Activated CD8-positive, alpha-beta T cell treated with anti-CD3 and anti-CD28 coated beads, Interleukin-2, amount 10 ng/mL, durations not matched to agents 7 days and 5 days (primary cell): Measurements from ENCODE around the gene PANX2. TPM values are rescaled to one million over a fixed set of nuclear protein-coding genes. Genes with fewer than 3 reads are reported as not detected.
"Not testable (repeated sequence)": the region's sequence is repeated elsewhere in the genome, so short reads cannot be mapped to it uniquely, and the experiment has no call there.

ENCODE experiments used
- ATAC-seq: fragments of 150-1000 bp; cut with Tn5 transposase; one replicate; pipeline ENCODE4 v1.10.0; 2021; ENCODE audit warnings: moderate library complexity
- CTCF ChIA-PET: fragments of 350-600 bp; sonication (Branson Sonifier 250); formaldehyde crosslinking; loops from one replicate; lab custom pipeline; 2021; ENCODE audit warnings: antibody characterized with exemption; lab: Charles Lee
- POLR2A ChIA-PET: fragments of 350-600 bp; sonication (Branson Sonifier 250); formaldehyde crosslinking; loops from one replicate; lab custom pipeline; 2021; ENCODE audit warnings: antibody characterized with exemption; lab: Charles Lee
- DNase-seq: peaks from one replicate; pipeline ENCODE4 v3.0.0-alpha.2; 2020
- H3K27ac Mint-ChIP-seq: one replicate; pipeline ENCODE4 v1.8.0; 2021; ENCODE audit warnings: mild to moderate bottlenecking, mixed read lengths
- H3K27me3 Mint-ChIP-seq: one replicate; pipeline ENCODE4 v1.8.0; 2021; ENCODE audit warnings: low read depth, mixed read lengths
- H3K36me3 Mint-ChIP-seq: one replicate; pipeline ENCODE4 v1.8.0; 2021; ENCODE audit warnings: low read depth, mixed read lengths
- H3K4me1 Mint-ChIP-seq: one replicate; pipeline ENCODE4 v1.8.0; 2021; ENCODE audit warnings: low read depth, mixed read lengths
- H3K4me3 Mint-ChIP-seq: one replicate; pipeline ENCODE4 v1.8.0; 2021; ENCODE audit warnings: mild to moderate bottlenecking, mixed read lengths
- H3K9me3 Mint-ChIP-seq: one replicate; pipeline ENCODE4 v1.8.0; 2022; ENCODE audit warnings: mixed read lengths; ENCODE audit not compliant: insufficient read depth
- total RNA-seq, 2 experiments: library from RNA; stranded (reverse); gene quantifications; one replicate each; pipeline ENCODE4 v1.2.3, GENCODE V29; 2021

PANX2 gene, protein sequence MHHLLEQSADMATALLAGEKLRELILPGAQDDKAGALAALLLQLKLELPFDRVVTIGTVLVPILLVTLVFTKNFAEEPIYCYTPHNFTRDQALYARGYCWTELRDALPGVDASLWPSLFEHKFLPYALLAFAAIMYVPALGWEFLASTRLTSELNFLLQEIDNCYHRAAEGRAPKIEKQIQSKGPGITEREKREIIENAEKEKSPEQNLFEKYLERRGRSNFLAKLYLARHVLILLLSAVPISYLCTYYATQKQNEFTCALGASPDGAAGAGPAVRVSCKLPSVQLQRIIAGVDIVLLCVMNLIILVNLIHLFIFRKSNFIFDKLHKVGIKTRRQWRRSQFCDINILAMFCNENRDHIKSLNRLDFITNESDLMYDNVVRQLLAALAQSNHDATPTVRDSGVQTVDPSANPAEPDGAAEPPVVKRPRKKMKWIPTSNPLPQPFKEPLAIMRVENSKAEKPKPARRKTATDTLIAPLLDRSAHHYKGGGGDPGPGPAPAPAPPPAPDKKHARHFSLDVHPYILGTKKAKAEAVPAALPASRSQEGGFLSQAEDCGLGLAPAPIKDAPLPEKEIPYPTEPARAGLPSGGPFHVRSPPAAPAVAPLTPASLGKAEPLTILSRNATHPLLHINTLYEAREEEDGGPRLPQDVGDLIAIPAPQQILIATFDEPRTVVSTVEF
- under 1 TPM in 1 of 2 experiments, not detected in 1; 0.10 TPM for total RNA-seq

DNA sequence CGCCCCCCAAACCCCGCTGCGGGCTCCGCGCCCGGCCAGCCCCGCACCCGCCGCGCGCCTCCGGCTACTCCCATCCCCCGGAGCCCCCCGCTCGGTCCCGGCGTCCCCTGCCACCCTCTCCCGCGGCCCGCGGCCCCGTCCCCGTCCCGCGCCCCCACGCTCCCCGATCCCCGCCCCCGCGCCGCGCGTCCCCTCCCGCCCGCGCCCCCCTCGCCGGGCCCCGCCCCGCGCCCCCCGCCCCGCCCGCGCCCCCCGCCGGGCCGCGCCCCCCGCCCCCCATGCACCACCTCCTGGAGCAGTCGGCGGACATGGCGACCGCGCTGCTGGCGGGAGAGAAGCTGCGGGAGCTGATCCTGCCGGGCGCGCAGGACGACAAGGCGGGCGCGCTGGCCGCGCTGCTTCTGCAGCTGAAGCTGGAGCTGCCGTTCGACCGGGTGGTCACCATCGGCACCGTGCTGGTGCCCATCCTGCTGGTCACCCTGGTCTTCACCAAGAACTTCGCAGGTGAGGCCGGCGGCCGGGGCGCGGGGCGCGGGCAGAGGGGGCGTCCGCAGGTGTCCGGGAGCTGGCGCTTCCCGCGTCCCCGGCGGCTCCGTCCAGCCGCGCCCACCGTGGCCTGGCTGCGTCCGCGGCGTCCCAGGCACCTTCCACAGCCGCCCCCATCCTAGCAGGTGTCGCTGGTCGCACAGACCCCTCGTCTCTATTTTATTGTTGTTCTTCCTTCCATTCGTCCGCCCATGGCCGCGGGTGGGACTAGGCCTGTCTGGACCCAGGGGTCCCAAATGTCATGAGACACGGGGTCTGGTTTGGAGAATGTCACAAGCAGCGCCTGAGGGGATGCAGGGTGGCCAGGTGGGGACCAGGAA, at the start of gene PANX2:
Gene PANX2 (plus strand): TSS at position 279 of the 866 bp plus-strand sequence. CDS start 0 bp downstream, at position 279.
- POLR2A ChIA-PET = interaction anchor here (1.0 to 1.5 kb wide), 2 partner anchors 12 to 20 kb away, joined by 4 to 9 read pairs; no protein-coding TSS in a partner anchor
- no peak within 1 kb of the TSS for H3K27ac Mint-ChIP-seq

DNA sequence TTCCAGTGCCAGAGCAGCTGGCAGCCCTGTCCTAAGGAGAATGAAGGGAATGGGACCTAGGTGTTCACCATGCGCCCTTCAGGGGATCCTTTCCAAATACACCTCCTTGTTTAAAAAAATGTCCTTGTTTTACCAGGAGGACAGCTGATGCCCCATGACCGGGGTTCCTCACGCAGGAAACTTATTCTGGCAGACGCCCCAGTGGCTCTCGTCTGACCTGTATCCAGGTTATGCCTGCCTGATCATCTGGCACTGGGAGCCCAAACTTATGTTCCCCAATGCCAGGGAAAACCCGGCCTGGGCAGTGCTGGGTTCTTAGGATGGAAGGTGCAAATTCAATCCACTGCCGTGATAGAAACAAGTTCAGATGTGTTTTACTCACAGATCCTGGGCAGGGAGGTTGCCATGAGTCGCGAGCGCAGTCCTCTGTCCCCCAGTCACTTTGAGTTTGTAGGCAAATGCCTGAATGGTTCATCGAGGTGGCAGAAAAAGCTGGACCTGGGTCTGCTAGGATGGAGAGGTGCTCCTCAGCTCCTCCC, 49.3 kb upstream of the PANX2 start:
- peaks cover 23% of the 10 kb centered on the region for H3K27me3 Mint-ChIP-seq
- ATAC-seq (no peak), DNase-seq (peak; percentile 6)
- H3K9me3 Mint-ChIP-seq = peaks cover 21% of the 10 kb centered on the region
- H3K4me1 Mint-ChIP-seq = no peaks in the 10 kb centered on the region
- POLR2A ChIA-PET = no interaction called here
- no peak overlapping the region for H3K27ac Mint-ChIP-seq
- peaks cover 4% of the 10 kb centered on the region for H3K36me3 Mint-ChIP-seq
- CTCF ChIA-PET = no interaction called here
- H3K4me3 Mint-ChIP-seq = no peak overlapping the region

More for the DNA sequence above, at the start of gene PANX2:
- H3K36me3 Mint-ChIP-seq = no peaks in the 10 kb centered on the region
- H3K27me3 Mint-ChIP-seq = peaks cover 33% of the 10 kb centered on the region
- DNase-seq (no peak), ATAC-seq (peak; percentile 16)
- peaks cover 4% of the 10 kb centered on the region for H3K4me1 Mint-ChIP-seq
- H3K9me3 Mint-ChIP-seq = no peaks in the 10 kb centered on the region
- peak within 1 kb of the TSS; percentile 66 for H3K4me3 Mint-ChIP-seq
- CTCF ChIA-PET = no interaction called here

GRCh38 chr22:50123119-50123518, 47.4 kb upstream of the PANX2 start:
- CTCF ChIA-PET = interaction anchor here (1.0 kb wide), 1 partner anchor 20 kb away, joined by 3 read pairs; no protein-coding TSS in a partner anchor
- ATAC-seq (no peak), DNase-seq (no peak)
- Mint-ChIP-seq H3K36me3 (peaks cover 4% of the 10 kb centered on the region), H3K27ac (no peak overlapping the region), H3K4me3 (no peak overlapping the region), H3K27me3 (peaks cover 27% of the 10 kb centered on the region), H3K9me3 (peaks cover 21% of the 10 kb centered on the region), H3K4me1 (no peaks in the 10 kb centered on the region)
- POLR2A ChIA-PET = no interaction called here

DNA sequence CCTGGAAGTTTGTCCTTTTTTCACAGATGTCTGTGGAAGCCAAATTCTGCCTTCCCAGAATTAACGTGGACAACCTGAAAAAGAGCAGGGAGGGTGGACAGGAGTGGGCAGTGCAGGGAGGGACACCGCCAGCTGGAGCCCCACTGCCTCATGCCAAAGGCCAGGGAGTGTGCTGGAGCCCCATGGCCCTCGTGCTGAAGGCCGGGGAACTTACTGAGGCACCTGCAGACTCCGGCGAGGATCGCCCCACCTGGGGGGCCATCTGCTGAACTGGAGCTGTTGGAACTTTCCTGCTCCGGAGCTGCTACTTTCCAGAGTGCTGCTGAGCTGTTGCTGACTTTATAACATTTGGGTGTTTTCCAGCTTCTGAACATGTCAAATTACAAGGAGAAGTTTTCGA, 45.5 kb upstream of the PANX2 start:
- no peak overlapping the region for H3K4me3 Mint-ChIP-seq
- no peak overlapping the region for H3K27ac Mint-ChIP-seq
- POLR2A ChIA-PET = interaction anchor here (0.6 kb wide), 1 partner anchor 106 kb away, joined by 3 read pairs; no protein-coding TSS in a partner anchor
- CTCF ChIA-PET = no interaction called here
- no peak for ATAC-seq
- H3K36me3 Mint-ChIP-seq = peaks cover 4% of the 10 kb centered on the region
- no peaks in the 10 kb centered on the region for H3K4me1 Mint-ChIP-seq
- peaks cover 26% of the 10 kb centered on the region for H3K27me3 Mint-ChIP-seq
- DNase-seq = no peak
- peaks cover 21% of the 10 kb centered on the region for H3K9me3 Mint-ChIP-seq

- Mint-ChIP-seq H3K4me1 (no peaks in the 10 kb centered on the region), H3K4me3 (no peak overlapping the region), H3K27ac (no peak overlapping the region), H3K9me3 (peaks cover 3% of the 10 kb centered on the region), H3K36me3 (peaks cover 2% of the 10 kb centered on the region), H3K27me3 (peaks cover 21% of the 10 kb centered on the region)
- DNase-seq (no peak), ATAC-seq (no peak)
- ChIA-PET POLR2A (no interaction called here), CTCF (interaction anchor here (0.9 to 1.4 kb wide), 2 partner anchors 20 to 44 kb away, joined by 3 to 7 read pairs; no protein-coding TSS in a partner anchor)
Measured at GRCh38 chr22:50129121-50129736, 41.3 kb upstream of the PANX2 start.

GRCh38 chr22:50131894-50132293, 38.6 kb upstream of the PANX2 start:
- no peak overlapping the region for H3K27ac Mint-ChIP-seq
- H3K4me1 Mint-ChIP-seq = no peaks in the 10 kb centered on the region
- peaks cover 23% of the 10 kb centered on the region for H3K27me3 Mint-ChIP-seq
- CTCF ChIA-PET = no interaction called here
- no peak for ATAC-seq
- H3K4me3 Mint-ChIP-seq = no peak overlapping the region
- POLR2A ChIA-PET = no interaction called here
- no peak for DNase-seq
- no peaks in the 10 kb centered on the region for H3K36me3 Mint-ChIP-seq
- no peaks in the 10 kb centered on the region for H3K9me3 Mint-ChIP-seq

- H3K27me3 Mint-ChIP-seq = peaks cover 28% of the 10 kb centered on the region
- no peak for ATAC-seq
- no peak for DNase-seq
- H3K4me3 Mint-ChIP-seq = no peak overlapping the region
- no peaks in the 10 kb centered on the region for H3K4me1 Mint-ChIP-seq
- no peaks in the 10 kb centered on the region for H3K9me3 Mint-ChIP-seq
- CTCF ChIA-PET = no interaction called here
- no peak overlapping the region for H3K27ac Mint-ChIP-seq
- POLR2A ChIA-PET = interaction anchor here (0.6 kb wide), 1 partner anchor 524 kb away, joined by 4 read pairs; no protein-coding TSS in a partner anchor
- no peaks in the 10 kb centered on the region for H3K36me3 Mint-ChIP-seq
Measured at GRCh38 chr22:50134481-50134880, 36.0 kb upstream of the PANX2 start.

DNA sequence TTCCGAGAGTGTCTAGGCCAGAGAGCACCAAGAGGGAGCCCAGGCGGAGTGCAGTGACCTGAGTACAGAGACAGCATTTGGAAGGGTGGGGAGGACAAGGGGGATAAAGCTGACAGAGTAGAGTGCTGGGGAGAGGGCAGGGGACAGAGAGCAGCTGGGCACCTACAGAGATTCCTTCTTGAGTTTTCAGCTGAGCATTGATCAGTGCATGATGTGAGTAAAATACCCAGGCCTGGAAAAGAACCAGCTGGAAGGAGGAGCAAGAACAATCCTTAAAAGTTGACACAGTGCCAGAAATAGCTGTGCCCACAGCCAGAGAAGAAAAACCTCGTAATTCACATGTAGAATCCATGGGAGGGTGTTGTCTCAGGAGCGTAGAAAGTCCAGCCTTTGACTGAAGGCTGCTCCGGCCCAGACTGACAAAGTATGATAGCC, 33.9 kb upstream of the PANX2 start:
- ChIA-PET POLR2A (no interaction called here), CTCF (interaction anchor here (1.5 kb wide), 1 partner anchor 12 kb away, joined by 3 read pairs; no protein-coding TSS in a partner anchor)
- Mint-ChIP-seq H3K27ac (no peak overlapping the region), H3K9me3 (no peaks in the 10 kb centered on the region), H3K36me3 (no peaks in the 10 kb centered on the region), H3K4me3 (no peak overlapping the region), H3K4me1 (no peaks in the 10 kb centered on the region), H3K27me3 (peaks cover 23% of the 10 kb centered on the region)
- DNase-seq (no peak), ATAC-seq (no peak)

GRCh38 chr22:50137277-50137676, 33.3 kb upstream of the PANX2 start:
- ATAC-seq, CTCF ChIA-PET, H3K27ac Mint-ChIP-seq, H3K4me1 Mint-ChIP-seq, H3K9me3 Mint-ChIP-seq, POLR2A ChIA-PET, H3K4me3 Mint-ChIP-seq, H3K36me3 Mint-ChIP-seq, DNase-seq: not testable (repeated sequence)
- H3K27me3 Mint-ChIP-seq = peaks cover 22% of the 10 kb centered on the region

DNA sequence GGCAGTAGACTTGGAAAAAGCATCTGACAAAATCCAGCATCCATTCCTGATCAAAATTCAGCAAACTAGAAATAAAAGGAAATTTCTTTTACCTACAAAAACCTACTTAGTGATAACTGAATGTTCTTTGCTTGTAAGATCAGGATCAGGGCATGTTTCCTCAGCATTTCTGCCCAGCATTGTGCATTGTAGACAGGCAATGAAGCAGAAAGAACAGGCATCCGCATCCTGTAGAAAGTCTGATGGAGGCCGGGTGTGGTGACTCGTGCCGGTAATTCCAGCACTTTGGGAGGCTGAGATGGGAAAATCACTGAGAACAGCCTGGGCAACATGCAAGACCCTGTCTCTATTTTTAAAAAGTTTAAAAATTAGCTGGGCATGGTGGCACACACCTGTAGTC, 32.5 kb upstream of the PANX2 start:
- Mint-ChIP-seq H3K4me1 (no peaks in the 10 kb centered on the region), H3K36me3 (no peaks in the 10 kb centered on the region), H3K27me3 (peaks cover 25% of the 10 kb centered on the region), H3K9me3 (no peaks in the 10 kb centered on the region), H3K27ac (no peak overlapping the region), H3K4me3 (no peak overlapping the region)
- ATAC-seq (no peak), DNase-seq (no peak)
- POLR2A ChIA-PET = no interaction called here
- CTCF ChIA-PET = no interaction called here

DNA sequence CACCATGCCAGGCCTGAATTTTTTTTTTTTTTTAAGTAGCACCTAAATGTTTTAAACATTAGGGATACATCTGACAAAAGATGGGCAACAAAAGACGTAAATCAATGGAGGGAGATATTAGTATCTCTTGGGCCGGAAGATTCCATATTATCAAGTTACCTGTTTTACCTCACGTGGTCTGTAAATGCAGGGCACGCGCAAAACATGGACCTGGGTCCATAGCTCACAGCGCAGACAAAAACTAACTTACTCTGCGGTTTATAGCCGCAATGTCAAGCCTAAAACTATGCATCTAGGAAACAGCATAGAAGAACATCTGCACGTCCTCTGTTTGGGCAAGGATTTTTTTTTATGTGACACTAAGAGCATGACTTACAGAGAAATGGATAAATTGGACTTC, 31.5 kb upstream of the PANX2 start:
- no peaks in the 10 kb centered on the region for H3K9me3 Mint-ChIP-seq
- no peaks in the 10 kb centered on the region for H3K36me3 Mint-ChIP-seq
- ATAC-seq (no peak), DNase-seq (no peak)
- POLR2A ChIA-PET = interaction anchor here (0.6 kb wide), 1 partner anchor 309 kb away, joined by 3 read pairs; no protein-coding TSS in a partner anchor
- H3K27me3 Mint-ChIP-seq = peaks cover 28% of the 10 kb centered on the region
- no peak overlapping the region for H3K27ac Mint-ChIP-seq
- no peak overlapping the region for H3K4me3 Mint-ChIP-seq
- no peaks in the 10 kb centered on the region for H3K4me1 Mint-ChIP-seq
- CTCF ChIA-PET = no interaction called here
